ENCODE measurements around the gene NPHP1. TPM values are rescaled to one million over a fixed set of nuclear protein-coding genes. Genes with fewer than 3 reads are reported as not detected.
A peak's percentile ranks its signal among the peaks of the same experiment; 100 is the strongest.

The NPHP1 gene
- total and polyA plus RNA-seq, 2 donors (not counting 3 experiments of a cell fraction or from before 2014, with no cell fraction given): 2.3 to 5.9 TPM

DNA sequence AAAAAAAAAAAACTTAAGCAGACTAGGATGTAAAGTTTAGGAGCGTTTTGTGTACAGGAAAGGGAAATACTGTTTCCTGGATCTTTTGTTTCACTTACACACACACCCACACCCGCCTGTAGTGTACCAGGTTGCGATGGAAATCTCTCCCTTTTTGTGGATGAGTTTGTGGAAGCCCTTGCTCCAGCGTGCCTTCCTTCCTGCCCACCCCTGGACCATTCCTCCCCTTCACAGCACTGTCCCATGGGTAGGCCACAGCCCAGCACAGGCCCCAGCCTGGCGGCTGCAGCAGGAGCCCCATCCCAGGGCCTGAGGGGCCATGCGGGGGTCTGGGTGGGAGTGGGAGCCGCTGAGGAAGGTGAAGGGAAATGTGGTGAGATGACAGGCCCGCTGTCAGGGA, 104.3 kb downstream of the NPHP1 start:
- Histone ChIP-seq H4K20me1 (replicated peaks; ENCODE audit: control insufficient read depth, extremely low read depth, insufficient read depth, low read length) (no peaks in the 10 kb centered on the region), H3K79me2 (ENCODE audit: control insufficient read depth, insufficient read depth, low read length) (peaks cover 25% of the 10 kb centered on the region), H3K4me2 (ENCODE audit: insufficient read depth, low read length) (peak overlapping the region; percentile 9), H2AFZ (ENCODE audit: low read depth, low read length) (no peak overlapping the region), H3K27ac (ENCODE audit: insufficient read depth, low read depth, low read length) (peak overlapping the region; percentile 98), H3K27me3 (ENCODE audit: control insufficient read depth in 2 of 2, insufficient read depth in 2 of 2, low read length in 2 of 2) (no peaks in the 10 kb centered on the region), H3K4me3 (replicated peaks in 1 of 3; ENCODE audit: insufficient read depth in 1 of 3, low read depth in 1 of 3, low read length in 3 of 3) (no peak overlapping the region), H3K9me3 (replicated peaks; ENCODE audit: control insufficient read depth, insufficient read depth, low read length) (no peaks in the 10 kb centered on the region), H3K4me1 (ENCODE audit: control insufficient read depth, extremely low read depth, insufficient read depth, low read length) (peaks cover 61% of the 10 kb centered on the region), H3K9me1 (replicated peaks; ENCODE audit: control insufficient read depth, extremely low read depth, insufficient read depth, low read length) (no peaks in the 10 kb centered on the region), H3K9ac (replicated peaks; ENCODE audit: extremely low read depth, insufficient read depth, low read length) (peak overlapping the region; percentile 25), H3K36me3 (ENCODE audit: control insufficient read depth in 2 of 2, extremely low read depth in 1 of 2, insufficient read depth in 2 of 2, low read length in 2 of 2) (peaks cover 0 to 6% of the 10 kb centered on the region in 2 experiments)
- peak; percentile 66 for FAIRE-seq
- no TSS peak for BruUV-seq (replicated peaks)
- ChIA-PET CTCF (interaction anchor here (1.2 to 1.4 kb wide), 2 partner anchors 16 to 56 kb away, joined by 5 to 10 read pairs; partner anchors contain the start of gene MALL), POLR2A (no interaction called here)
- dilution Hi-C loops (cut with MboI; ENCODE audit: extremely low pct_ligation_motif_present, low sequenced_read_pairs): no loop called here
- no peak for TF ChIP-seq EZH2 (IDR thresholded peaks at IDR 0.05; ENCODE audit: borderline replicate concordance, low read depth, low read length, severe bottlenecking)
- TF ChIP-seq, protein P1, sequence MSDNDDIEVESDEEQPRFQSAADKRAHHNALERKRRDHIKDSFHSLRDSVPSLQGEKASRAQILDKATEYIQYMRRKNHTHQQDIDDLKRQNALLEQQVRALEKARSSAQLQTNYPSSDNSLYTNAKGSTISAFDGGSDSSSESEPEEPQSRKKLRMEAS (IDR thresholded peaks at IDR 0.05; ENCODE audit: insufficient read depth, insufficient read length): no peak
- peak; percentile 29 for TF ChIP-seq POLR2AphosphoS5 (IDR thresholded peaks at IDR 0.05; ENCODE audit: insufficient read depth, low read depth, low read length)
- TF ChIP-seq FOS (IDR thresholded peaks at IDR 0.05; ENCODE audit: borderline replicate concordance, insufficient read depth, low read length): no peak
- TF ChIP-seq, protein P2, sequence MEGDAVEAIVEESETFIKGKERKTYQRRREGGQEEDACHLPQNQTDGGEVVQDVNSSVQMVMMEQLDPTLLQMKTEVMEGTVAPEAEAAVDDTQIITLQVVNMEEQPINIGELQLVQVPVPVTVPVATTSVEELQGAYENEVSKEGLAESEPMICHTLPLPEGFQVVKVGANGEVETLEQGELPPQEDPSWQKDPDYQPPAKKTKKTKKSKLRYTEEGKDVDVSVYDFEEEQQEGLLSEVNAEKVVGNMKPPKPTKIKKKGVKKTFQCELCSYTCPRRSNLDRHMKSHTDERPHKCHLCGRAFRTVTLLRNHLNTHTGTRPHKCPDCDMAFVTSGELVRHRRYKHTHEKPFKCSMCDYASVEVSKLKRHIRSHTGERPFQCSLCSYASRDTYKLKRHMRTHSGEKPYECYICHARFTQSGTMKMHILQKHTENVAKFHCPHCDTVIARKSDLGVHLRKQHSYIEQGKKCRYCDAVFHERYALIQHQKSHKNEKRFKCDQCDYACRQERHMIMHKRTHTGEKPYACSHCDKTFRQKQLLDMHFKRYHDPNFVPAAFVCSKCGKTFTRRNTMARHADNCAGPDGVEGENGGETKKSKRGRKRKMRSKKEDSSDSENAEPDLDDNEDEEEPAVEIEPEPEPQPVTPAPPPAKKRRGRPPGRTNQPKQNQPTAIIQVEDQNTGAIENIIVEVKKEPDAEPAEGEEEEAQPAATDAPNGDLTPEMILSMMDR (IDR thresholded peaks at IDR 0.05; ENCODE audit: extremely low read depth in 1 of 2, insufficient read depth in 1 of 2, low read depth in 1 of 2, low read length in 2 of 2): no peak
- no peak for TF ChIP-seq MYC (IDR thresholded peaks at IDR 0.05; ENCODE audit: low read depth, low read length)
- TF ChIP-seq JUN (IDR thresholded peaks at IDR 0.05; ENCODE audit: borderline replicate concordance, insufficient read depth, insufficient read length, low read depth): no peak
- no peak for TF ChIP-seq POLR2A (IDR thresholded peaks at IDR 0.05; ENCODE audit: low read depth, low read length)
- TF ChIP-seq GATA2 (IDR thresholded peaks at IDR 0.05; ENCODE audit: insufficient read depth, insufficient read length, low read depth, low read length): peak; percentile 30
- intact Hi-C loops (cut with micrococcal nuclease): loop anchor here (1.0 kb wide), 1 partner anchor 8 kb away; no protein-coding TSS in a partner anchor
- peak; percentile 34 for DNase-seq (ENCODE audit: low read depth, low spot score)
